Measurements from ENCODE around the gene PNPLA5.

The PNPLA5 gene

GRCh38 chr22:43846966-43847365 lies 44.8 kb downstream of the PNPLA5 start:
- no peak overlapping the region for H2BK120ac ChIP-seq (ENCODE audit: low read depth, low read length)
- H3K18ac ChIP-seq (ENCODE audit: low read length) = no peak overlapping the region
- no peak overlapping the region for H2BK5ac ChIP-seq (ENCODE audit: low read length)
- H3K27ac ChIP-seq (ENCODE audit: low read depth, low read length) = no peak overlapping the region
- no peak overlapping the region for H3K4me3 ChIP-seq (ENCODE audit: low read length)
- no peak overlapping the region for H3K9ac ChIP-seq (ENCODE audit: low read length)
- H3K4me1 ChIP-seq (ENCODE audit: control insufficient read depth, low read depth, low read length) = no peaks in the 10 kb centered on the region
- no peak overlapping the region for H3K56ac ChIP-seq (ENCODE audit: low read length)
- WGBS (ENCODE audit: extremely low coverage, insufficient coverage, low lambda C conversion rate) = no CpG with 5 or more reads among the region's 11 CpGs
- peaks cover 21% of the 10 kb centered on the region for H3K79me1 ChIP-seq (ENCODE audit: low read length)
- no peak for DNase-seq
- H4K8ac ChIP-seq (ENCODE audit: low read depth, low read length) = no peak overlapping the region
- H3K36me3 ChIP-seq (ENCODE audit: control insufficient read depth, insufficient read depth, low read length) = no peaks in the 10 kb centered on the region
- no peaks in the 10 kb centered on the region for H3K27me3 ChIP-seq (ENCODE audit: insufficient read depth, low read length, poor library complexity)
- peaks cover 7% of the 10 kb centered on the region for H3K79me2 ChIP-seq (ENCODE audit: control insufficient read depth, insufficient read depth, low read length)
- H3K4ac ChIP-seq (ENCODE audit: low read depth, low read length) = no peak overlapping the region
- H3K23ac ChIP-seq (ENCODE audit: low read length) = no peak overlapping the region
- no peak overlapping the region for H3K4me2 ChIP-seq (ENCODE audit: low read length)
- H2AK5ac ChIP-seq (ENCODE audit: low read length) = no peak overlapping the region
- H4K5ac ChIP-seq (ENCODE audit: low read length) = no peak overlapping the region
- no peak overlapping the region for H2BK15ac ChIP-seq (replicated peaks; ENCODE audit: low read depth)

GRCh38 chr22:43845981-43846380 lies 45.8 kb downstream of the PNPLA5 start:
- no CpG with 5 or more reads among the region's 11 CpGs for WGBS (ENCODE audit: extremely low coverage, insufficient coverage, low lambda C conversion rate)

GRCh38 chr22:43844560-43845545 lies 47.0 kb downstream of the PNPLA5 start:
- H2BK5ac ChIP-seq (ENCODE audit: low read length) = no peak overlapping the region
- H3K79me2 ChIP-seq (ENCODE audit: control insufficient read depth, insufficient read depth, low read length) = peaks cover 7% of the 10 kb centered on the region
- H3K23ac ChIP-seq (ENCODE audit: low read length) = no peak overlapping the region
- H3K4me2 ChIP-seq (ENCODE audit: low read length) = no peak overlapping the region
- no CpG with 5 or more reads among the region's 31 CpGs for WGBS (ENCODE audit: extremely low coverage, insufficient coverage, low lambda C conversion rate)
- H2AK5ac ChIP-seq (ENCODE audit: low read length) = no peak overlapping the region
- H3K4ac ChIP-seq (ENCODE audit: low read depth, low read length) = no peak overlapping the region
- no peak overlapping the region for H2BK15ac ChIP-seq (replicated peaks; ENCODE audit: low read depth)
- no peak overlapping the region for H4K8ac ChIP-seq (ENCODE audit: low read depth, low read length)
- no peak overlapping the region for H3K27ac ChIP-seq (ENCODE audit: low read depth, low read length)
- no peak overlapping the region for H3K18ac ChIP-seq (ENCODE audit: low read length)
- H3K9ac ChIP-seq (ENCODE audit: low read length) = no peak overlapping the region
- no peaks in the 10 kb centered on the region for H3K27me3 ChIP-seq (ENCODE audit: insufficient read depth, low read length, poor library complexity)
- H3K4me3 ChIP-seq (ENCODE audit: low read length) = no peak overlapping the region
- H2BK120ac ChIP-seq (ENCODE audit: low read depth, low read length) = no peak overlapping the region
- no peak overlapping the region for H4K5ac ChIP-seq (ENCODE audit: low read length)
- no peaks in the 10 kb centered on the region for H3K36me3 ChIP-seq (ENCODE audit: control insufficient read depth, insufficient read depth, low read length)
- no peaks in the 10 kb centered on the region for H3K4me1 ChIP-seq (ENCODE audit: control insufficient read depth, low read depth, low read length)
- H3K79me1 ChIP-seq (ENCODE audit: low read length) = peaks cover 19% of the 10 kb centered on the region
- DNase-seq = no peak
- H3K56ac ChIP-seq (ENCODE audit: low read length) = no peak overlapping the region

More at GRCh38 chr22:43845981-43846380, 45.8 kb downstream of the PNPLA5 start:
- Histone ChIP-seq H2BK5ac (ENCODE audit: low read length) (no peak overlapping the region), H4K8ac (ENCODE audit: low read depth, low read length) (no peak overlapping the region), H3K4me2 (ENCODE audit: low read length) (no peak overlapping the region), H3K23ac (ENCODE audit: low read length) (no peak overlapping the region), H3K56ac (ENCODE audit: low read length) (no peak overlapping the region), H4K5ac (ENCODE audit: low read length) (no peak overlapping the region), H3K4me3 (ENCODE audit: low read length) (no peak overlapping the region), H3K79me1 (ENCODE audit: low read length) (peaks cover 21% of the 10 kb centered on the region), H3K18ac (ENCODE audit: low read length) (no peak overlapping the region), H2BK120ac (ENCODE audit: low read depth, low read length) (no peak overlapping the region), H2BK15ac (replicated peaks; ENCODE audit: low read depth) (no peak overlapping the region), H3K79me2 (ENCODE audit: control insufficient read depth, insufficient read depth, low read length) (peaks cover 7% of the 10 kb centered on the region), H3K4me1 (ENCODE audit: control insufficient read depth, low read depth, low read length) (no peaks in the 10 kb centered on the region), H3K36me3 (ENCODE audit: control insufficient read depth, insufficient read depth, low read length) (no peaks in the 10 kb centered on the region), H3K4ac (ENCODE audit: low read depth, low read length) (no peak overlapping the region), H2AK5ac (ENCODE audit: low read length) (no peak overlapping the region), H3K27me3 (ENCODE audit: insufficient read depth, low read length, poor library complexity) (no peaks in the 10 kb centered on the region), H3K9ac (ENCODE audit: low read length) (no peak overlapping the region), H3K27ac (ENCODE audit: low read depth, low read length) (no peak overlapping the region)
- no peak for DNase-seq

DNA sequence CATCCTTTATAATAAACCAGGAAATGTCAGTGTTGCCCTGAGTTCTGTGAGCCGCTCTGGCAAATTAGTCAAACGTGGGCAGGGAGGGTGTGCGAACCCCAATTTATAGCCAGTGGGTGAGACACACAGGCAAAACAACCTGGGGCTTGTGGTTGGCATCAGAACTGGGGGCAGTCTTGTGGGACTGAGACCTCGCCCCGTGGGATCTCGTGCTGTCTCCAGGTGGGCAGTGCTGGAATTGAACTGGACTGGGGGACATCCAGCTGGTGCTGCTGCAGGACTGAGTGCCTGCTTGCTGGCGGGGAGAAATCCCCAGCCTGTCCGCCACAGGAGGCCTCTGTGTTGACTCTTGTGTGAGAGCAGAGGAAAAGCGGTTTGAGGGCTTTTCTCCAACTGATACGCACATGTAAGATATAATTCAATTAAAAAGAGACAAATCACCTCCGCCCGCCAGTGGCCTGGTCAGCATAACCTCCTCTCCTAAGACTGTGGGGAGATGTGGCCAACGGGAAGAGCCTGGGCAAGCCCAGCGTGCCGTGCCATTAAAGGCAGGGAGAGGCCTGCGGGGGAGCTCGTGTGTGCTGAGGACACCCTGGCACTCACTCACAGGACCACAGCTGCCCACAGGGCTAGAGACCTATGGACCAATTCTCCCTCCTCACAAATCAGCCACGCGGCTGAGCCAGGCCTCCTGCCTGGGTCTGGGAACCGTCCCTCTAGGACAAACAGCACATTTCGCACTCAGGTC lies 47.9 kb downstream of the PNPLA5 start:
- peaks cover 19% of the 10 kb centered on the region for H3K79me1 ChIP-seq (ENCODE audit: low read length)
- H3K23ac ChIP-seq (ENCODE audit: low read length) = no peak overlapping the region
- H3K56ac ChIP-seq (ENCODE audit: low read length) = no peak overlapping the region
- H2BK5ac ChIP-seq (ENCODE audit: low read length) = no peak overlapping the region
- WGBS (ENCODE audit: extremely low coverage, insufficient coverage, low lambda C conversion rate) = no CpG with 5 or more reads among the region's 21 CpGs
- H3K18ac ChIP-seq (ENCODE audit: low read length) = no peak overlapping the region
- H2BK120ac ChIP-seq (ENCODE audit: low read depth, low read length) = no peak overlapping the region
- peaks cover 7% of the 10 kb centered on the region for H3K79me2 ChIP-seq (ENCODE audit: control insufficient read depth, insufficient read depth, low read length)
- no peaks in the 10 kb centered on the region for H3K4me1 ChIP-seq (ENCODE audit: control insufficient read depth, low read depth, low read length)
- H3K4me2 ChIP-seq (ENCODE audit: low read length) = no peak overlapping the region
- H3K4ac ChIP-seq (ENCODE audit: low read depth, low read length) = no peak overlapping the region
- H2BK15ac ChIP-seq (replicated peaks; ENCODE audit: low read depth) = no peak overlapping the region
- no peak overlapping the region for H4K8ac ChIP-seq (ENCODE audit: low read depth, low read length)
- DNase-seq = no peak
- no peak overlapping the region for H2AK5ac ChIP-seq (ENCODE audit: low read length)
- no peaks in the 10 kb centered on the region for H3K27me3 ChIP-seq (ENCODE audit: insufficient read depth, low read length, poor library complexity)
- H4K5ac ChIP-seq (ENCODE audit: low read length) = no peak overlapping the region
- no peak overlapping the region for H3K27ac ChIP-seq (ENCODE audit: low read depth, low read length)
- no peak overlapping the region for H3K9ac ChIP-seq (ENCODE audit: low read length)
- H3K4me3 ChIP-seq (ENCODE audit: low read length) = no peak overlapping the region
- H3K36me3 ChIP-seq (ENCODE audit: control insufficient read depth, insufficient read depth, low read length) = no peaks in the 10 kb centered on the region

- H3K27me3 ChIP-seq (ENCODE audit: insufficient read depth, low read length, poor library complexity) = no peaks in the 10 kb centered on the region
- peaks cover 11% of the 10 kb centered on the region for H3K79me1 ChIP-seq (ENCODE audit: low read length)
- no peak overlapping the region for H3K4ac ChIP-seq (ENCODE audit: low read depth, low read length)
- no peak overlapping the region for H3K4me2 ChIP-seq (ENCODE audit: low read length)
- no peak overlapping the region for H2AK5ac ChIP-seq (ENCODE audit: low read length)
- no peak overlapping the region for H2BK120ac ChIP-seq (ENCODE audit: low read depth, low read length)
- H3K36me3 ChIP-seq (ENCODE audit: control insufficient read depth, insufficient read depth, low read length) = no peaks in the 10 kb centered on the region
- H3K4me1 ChIP-seq (ENCODE audit: control insufficient read depth, low read depth, low read length) = no peaks in the 10 kb centered on the region
- H3K56ac ChIP-seq (ENCODE audit: low read length) = no peak overlapping the region
- H3K18ac ChIP-seq (ENCODE audit: low read length) = no peak overlapping the region
- H4K5ac ChIP-seq (ENCODE audit: low read length) = no peak overlapping the region
- H4K8ac ChIP-seq (ENCODE audit: low read depth, low read length) = no peak overlapping the region
- H3K4me3 ChIP-seq (ENCODE audit: low read length) = no peak overlapping the region
- no CpG with 5 or more reads among the region's 21 CpGs for WGBS (ENCODE audit: extremely low coverage, insufficient coverage, low lambda C conversion rate)
- peaks cover 2% of the 10 kb centered on the region for H3K79me2 ChIP-seq (ENCODE audit: control insufficient read depth, insufficient read depth, low read length)
- H3K27ac ChIP-seq (ENCODE audit: low read depth, low read length) = no peak overlapping the region
- H2BK15ac ChIP-seq (replicated peaks; ENCODE audit: low read depth) = no peak overlapping the region
- no peak overlapping the region for H3K9ac ChIP-seq (ENCODE audit: low read length)
- DNase-seq = no peak
- no peak overlapping the region for H2BK5ac ChIP-seq (ENCODE audit: low read length)
- H3K23ac ChIP-seq (ENCODE audit: low read length) = no peak overlapping the region
Measured at GRCh38 chr22:43841742-43842141, 50.1 kb downstream of the PNPLA5 start.
